HS-27A (cell line): ENCODE results near the gene CSTB.
"Not testable (repeated sequence)": the region's sequence is repeated elsewhere in the genome, so short reads cannot be mapped to it uniquely, and the experiment has no call there.

Experiments used
- DNase-seq: peaks from one replicate; pipeline ENCODE4 v3.0.0-alpha.2; 2012; ENCODE audit warnings: low read depth, missing footprints

CSTB gene

GRCh38 chr21:43775795-43776430 is at the start of gene CSTB:
Gene CSTB (minus strand): TSS chr21:43776308. CDS start chr21:43776269, 39 bp downstream.
- peak; percentile 40 for DNase-seq

- DNase-seq, result no peak
Measured at GRCh38 chr21:43825242-43825935, 49.3 kb upstream of the CSTB start.

GRCh38 chr21:43824333-43825241 is 48.5 kb upstream of the CSTB start:
- no peak for DNase-seq

- not testable (repeated sequence) for DNase-seq
Measured at GRCh38 chr21:43822741-43823140, 46.6 kb upstream of the CSTB start.

GRCh38 chr21:43822166-43822565 is 46.1 kb upstream of the CSTB start:
- DNase-seq, result not testable (repeated sequence)

GRCh38 chr21:43820466-43820865 is 44.4 kb upstream of the CSTB start:
- DNase-seq, result no peak

GRCh38 chr21:43819511-43820405 is 43.6 kb upstream of the CSTB start:
- DNase-seq, result no peak

GRCh38 chr21:43818685-43819084 is 42.6 kb upstream of the CSTB start:
- no peak for DNase-seq

GRCh38 chr21:43817157-43818086 is 41.3 kb upstream of the CSTB start:
- DNase-seq, result no peak

- no peak for DNase-seq
Measured at GRCh38 chr21:43816611-43817071, 40.5 kb upstream of the CSTB start.

- no peak for DNase-seq
Measured at GRCh38 chr21:43815991-43816390, 39.9 kb upstream of the CSTB start.

- no peak for DNase-seq
Measured at GRCh38 chr21:43815107-43815613, 39.1 kb upstream of the CSTB start.

GRCh38 chr21:43814215-43815106 is 38.4 kb upstream of the CSTB start:
- no peak for DNase-seq

GRCh38 chr21:43813656-43813980 is 37.5 kb upstream of the CSTB start:
- DNase-seq, result no peak

GRCh38 chr21:43812957-43813655 is 37.0 kb upstream of the CSTB start:
- DNase-seq, result no peak

- no peak for DNase-seq
Measured at GRCh38 chr21:43812139-43812821, 36.2 kb upstream of the CSTB start.

GRCh38 chr21:43811262-43812105 is 35.4 kb upstream of the CSTB start:
- DNase-seq, result no peak
